Measurements from ENCODE around the gene CMA1. TPM values are rescaled to one million over a fixed set of nuclear protein-coding genes. Genes with fewer than 3 reads are reported as not detected.
"Not testable (repeated sequence)": the region's sequence is repeated elsewhere in the genome, so short reads cannot be mapped to it uniquely, and the experiment has no call there.

CMA1 gene
- 1 to 10 TPM in 1 of 2 donors, under 1 TPM in 1; 0.71 to 2.4 TPM for total RNA-seq
- long read RNA-seq, donor 1, result 0 reads
- long read RNA-seq, donor 2, partial matches to known transcripts, result 0 of 1 reads
- long read RNA-seq, donor 2, other reads (novel, unspliced or antisense), result 0 of 1 reads

GRCh38 chr14:24508155-24508840 lies at the start of gene CMA1:
Gene CMA1 (minus strand): TSS chr14:24508265. CDS start chr14:24508235, 30 bp downstream.
- DNase-seq (ENCODE audit: low spot score), result no peak
- intact Hi-C loops (cut with DNase I), result no loop called here

- intact Hi-C loops (cut with DNase I), result no loop called here
These were observed 48.7 kb upstream of the CMA1 start for GRCh38 chr14:24556756-24557155.

GRCh38 chr14:24549064-24549463 lies 41.0 kb upstream of the CMA1 start:
- intact Hi-C loops (cut with DNase I); DNase-seq (ENCODE audit: low spot score): not testable (repeated sequence)

More at GRCh38 chr14:24556756-24557155, 48.7 kb upstream of the CMA1 start:
- DNase-seq (ENCODE audit: low spot score), result no peak

- no peak for DNase-seq (ENCODE audit: low spot score)
- intact Hi-C loops (cut with DNase I), result no loop called here
These were observed 34.4 kb upstream of the CMA1 start for GRCh38 chr14:24542346-24542936.

GRCh38 chr14:24535737-24536136 lies 27.7 kb upstream of the CMA1 start:
- intact Hi-C loops (cut with DNase I), result no loop called here
- DNase-seq (ENCODE audit: low spot score), result no peak

- no peak for DNase-seq (ENCODE audit: low spot score)
These were observed 26.2 kb upstream of the CMA1 start for GRCh38 chr14:24534286-24534685.

GRCh38 chr14:24525877-24526620 lies 18.0 kb upstream of the CMA1 start:
- intact Hi-C loops (cut with DNase I); DNase-seq (ENCODE audit: low spot score): not testable (repeated sequence)

More at GRCh38 chr14:24534286-24534685, 26.2 kb upstream of the CMA1 start:
- intact Hi-C loops (cut with DNase I), result no loop called here

- no peak for DNase-seq (ENCODE audit: low spot score)
- intact Hi-C loops (cut with DNase I), result no loop called here
These were observed 10.8 kb upstream of the CMA1 start for GRCh38 chr14:24518851-24519250.

GRCh38 chr14:24514209-24514608 lies 6.1 kb upstream of the CMA1 start:
- intact Hi-C loops (cut with DNase I), result no loop called here
- no peak for DNase-seq (ENCODE audit: low spot score)

- intact Hi-C loops (cut with DNase I), result no loop called here
- no peak for DNase-seq (ENCODE audit: low spot score)
These were observed 4.9 kb upstream of the CMA1 start for GRCh38 chr14:24513009-24513408.

- intact Hi-C loops (cut with DNase I), result no loop called here
These were observed 1.6 kb downstream of the CMA1 start for GRCh38 chr14:24506443-24506842.

GRCh38 chr14:24504425-24504950 lies 3.6 kb downstream of the CMA1 start:
- intact Hi-C loops (cut with DNase I), result no loop called here
- no peak for DNase-seq (ENCODE audit: low spot score)

More at GRCh38 chr14:24506443-24506842, 1.6 kb downstream of the CMA1 start:
- DNase-seq (ENCODE audit: low spot score), result no peak

- DNase-seq (ENCODE audit: low spot score); intact Hi-C loops (cut with DNase I): not testable (repeated sequence)
These were observed 16.3 kb downstream of the CMA1 start for GRCh38 chr14:24491586-24492408.

- intact Hi-C loops (cut with DNase I), result no loop called here
- no peak for DNase-seq (ENCODE audit: low spot score)
These were observed 24.3 kb downstream of the CMA1 start for GRCh38 chr14:24483604-24484252.

- intact Hi-C loops (cut with DNase I); DNase-seq (ENCODE audit: low spot score): not testable (repeated sequence)
These were observed 25.3 kb downstream of the CMA1 start for GRCh38 chr14:24482699-24483303.

GRCh38 chr14:24481622-24482324 lies 26.3 kb downstream of the CMA1 start:
- no peak for DNase-seq (ENCODE audit: low spot score)
- intact Hi-C loops (cut with DNase I), result no loop called here

- intact Hi-C loops (cut with DNase I); DNase-seq (ENCODE audit: low spot score): not testable (repeated sequence)
These were observed 28.1 kb downstream of the CMA1 start for GRCh38 chr14:24479999-24480398.

All from posterior vena cava (tissue), 2 donors.